DMS53 treated with DMSO at 0.1 percent for 48 hours (cell line): Measurements from ENCODE around the gene C15orf62.

Source experiments
- DNase-seq: peaks from one replicate; lab custom pipeline; 2025; ENCODE audit not compliant: unreplicated experiment; lab: John Stamatoyannopoulos, UW

Gene C15orf62

GRCh38 chr15:40812721-40813425, 43.1 kb downstream of the C15orf62 start:
- DNase-seq = no peak

GRCh38 chr15:40815042-40815698, 45.4 kb downstream of the C15orf62 start:
- no peak for DNase-seq

- DNase-seq = no peak
Observed at GRCh38 chr15:40819048-40819447, 49.3 kb downstream of the C15orf62 start.

GRCh38 chr15:40821195-40821594, 51.4 kb downstream of the C15orf62 start:
- no peak for DNase-seq
